ENCODE data around the gene JUN. TPM values are rescaled to one million over a fixed set of nuclear protein-coding genes. Genes with fewer than 3 reads are reported as not detected.

JUN gene
- total RNA-seq, 1 experiment from 2014 or later: 24.9 TPM

DNA sequence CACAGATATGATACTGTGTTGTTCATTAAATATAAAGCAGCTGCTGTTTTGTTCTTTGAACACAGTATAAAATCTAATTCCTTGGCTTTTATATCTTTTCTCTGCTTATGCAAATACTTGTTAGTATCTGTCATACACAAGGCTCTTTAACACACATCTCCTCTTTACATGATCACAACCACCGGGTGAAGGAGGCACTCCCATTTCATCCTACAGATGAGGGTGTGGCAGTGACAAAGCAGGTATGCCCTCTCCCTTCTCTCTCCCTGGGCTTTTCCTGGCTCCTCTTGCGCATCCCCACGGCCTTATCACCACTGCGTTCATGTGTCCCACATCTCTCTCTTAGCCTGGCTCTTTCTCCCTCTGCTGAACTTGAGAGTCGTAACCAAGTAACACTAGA lies 38.2 kb downstream of the JUN start:
- Histone ChIP-seq H3K36me3 (ENCODE audit: insufficient read depth, low read length, poor library complexity, severe bottlenecking) (no peaks in the 10 kb centered on the region), H3K4me1 (ENCODE audit: insufficient read depth, low read length, poor library complexity, severe bottlenecking) (peaks cover 19% of the 10 kb centered on the region), H3K27ac (ENCODE audit: low read depth, low read length, poor library complexity, severe bottlenecking) (no peak overlapping the region), H3K9me3 (ENCODE audit: low read depth, low read length, poor library complexity, severe bottlenecking) (no peaks in the 10 kb centered on the region), H3K4me3 (ENCODE audit: low read depth, low read length, poor library complexity, severe bottlenecking) (no peak overlapping the region), H3K27me3 (replicated peaks; ENCODE audit: insufficient read depth, low read depth, low read length, poor library complexity) (no peaks in the 10 kb centered on the region)
- intact Hi-C loops (cut with micrococcal nuclease; ENCODE audit: unreplicated experiment): no loop called here
- TF ChIP-seq EZH2 (IDR thresholded peaks at IDR 0.05; ENCODE audit: borderline replicate concordance, low read depth, low read length, poor library complexity, severe bottlenecking): no peak
- TF ChIP-seq, protein P1, sequence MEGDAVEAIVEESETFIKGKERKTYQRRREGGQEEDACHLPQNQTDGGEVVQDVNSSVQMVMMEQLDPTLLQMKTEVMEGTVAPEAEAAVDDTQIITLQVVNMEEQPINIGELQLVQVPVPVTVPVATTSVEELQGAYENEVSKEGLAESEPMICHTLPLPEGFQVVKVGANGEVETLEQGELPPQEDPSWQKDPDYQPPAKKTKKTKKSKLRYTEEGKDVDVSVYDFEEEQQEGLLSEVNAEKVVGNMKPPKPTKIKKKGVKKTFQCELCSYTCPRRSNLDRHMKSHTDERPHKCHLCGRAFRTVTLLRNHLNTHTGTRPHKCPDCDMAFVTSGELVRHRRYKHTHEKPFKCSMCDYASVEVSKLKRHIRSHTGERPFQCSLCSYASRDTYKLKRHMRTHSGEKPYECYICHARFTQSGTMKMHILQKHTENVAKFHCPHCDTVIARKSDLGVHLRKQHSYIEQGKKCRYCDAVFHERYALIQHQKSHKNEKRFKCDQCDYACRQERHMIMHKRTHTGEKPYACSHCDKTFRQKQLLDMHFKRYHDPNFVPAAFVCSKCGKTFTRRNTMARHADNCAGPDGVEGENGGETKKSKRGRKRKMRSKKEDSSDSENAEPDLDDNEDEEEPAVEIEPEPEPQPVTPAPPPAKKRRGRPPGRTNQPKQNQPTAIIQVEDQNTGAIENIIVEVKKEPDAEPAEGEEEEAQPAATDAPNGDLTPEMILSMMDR (conservative IDR thresholded peaks at IDR 0.05; ENCODE audit: low read depth, low read length): no peak
- CTCF ChIA-PET: no interaction called here
- POLR2A ChIA-PET (ENCODE audit: low non-redundant PET): no interaction called here
- BruUV-seq (replicated peaks): no TSS peak
- DNase-seq (ENCODE audit: low spot score): no peak

DNA sequence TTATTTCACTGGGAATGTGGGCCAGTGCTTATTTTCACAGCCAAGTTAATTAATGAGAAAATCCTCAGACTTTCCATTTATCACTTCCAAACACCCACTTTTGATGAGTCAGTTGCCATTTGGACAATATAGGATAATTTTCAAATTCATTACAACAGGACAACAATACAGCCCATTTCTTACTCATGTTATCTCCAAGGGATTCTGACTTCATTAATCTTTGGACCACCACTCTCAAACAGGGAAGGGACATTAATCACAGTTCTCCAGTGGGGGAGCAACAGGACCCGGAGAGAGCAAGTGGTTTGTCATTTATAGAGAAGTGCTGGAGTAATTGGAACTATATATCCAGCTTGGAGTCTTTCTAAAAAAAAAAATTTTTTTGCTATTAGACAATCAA lies 38.7 kb downstream of the JUN start:
- ChIA-PET CTCF (no interaction called here), POLR2A (ENCODE audit: low non-redundant PET) (no interaction called here)
- intact Hi-C loops (cut with micrococcal nuclease; ENCODE audit: unreplicated experiment): no loop called here
- Histone ChIP-seq H3K4me1 (ENCODE audit: insufficient read depth, low read length, poor library complexity, severe bottlenecking) (peaks cover 19% of the 10 kb centered on the region), H3K4me3 (ENCODE audit: low read depth, low read length, poor library complexity, severe bottlenecking) (no peak overlapping the region), H3K27me3 (replicated peaks; ENCODE audit: insufficient read depth, low read depth, low read length, poor library complexity) (no peaks in the 10 kb centered on the region), H3K27ac (ENCODE audit: low read depth, low read length, poor library complexity, severe bottlenecking) (no peak overlapping the region), H3K36me3 (ENCODE audit: insufficient read depth, low read length, poor library complexity, severe bottlenecking) (no peaks in the 10 kb centered on the region), H3K9me3 (ENCODE audit: low read depth, low read length, poor library complexity, severe bottlenecking) (no peaks in the 10 kb centered on the region)
- no peak for DNase-seq (ENCODE audit: low spot score)
- TF ChIP-seq, protein P1 (conservative IDR thresholded peaks at IDR 0.05; ENCODE audit: low read depth, low read length): no peak
- TF ChIP-seq EZH2 (IDR thresholded peaks at IDR 0.05; ENCODE audit: borderline replicate concordance, low read depth, low read length, poor library complexity, severe bottlenecking): no peak
- no TSS peak for BruUV-seq (replicated peaks)

- POLR2A ChIA-PET (ENCODE audit: low non-redundant PET): no interaction called here
- Histone ChIP-seq H3K4me3 (ENCODE audit: low read depth, low read length, poor library complexity, severe bottlenecking) (no peak overlapping the region), H3K36me3 (ENCODE audit: insufficient read depth, low read length, poor library complexity, severe bottlenecking) (no peaks in the 10 kb centered on the region), H3K4me1 (ENCODE audit: insufficient read depth, low read length, poor library complexity, severe bottlenecking) (peaks cover 4% of the 10 kb centered on the region), H3K9me3 (ENCODE audit: low read depth, low read length, poor library complexity, severe bottlenecking) (no peaks in the 10 kb centered on the region), H3K27me3 (replicated peaks; ENCODE audit: insufficient read depth, low read depth, low read length, poor library complexity) (no peaks in the 10 kb centered on the region), H3K27ac (ENCODE audit: low read depth, low read length, poor library complexity, severe bottlenecking) (no peak overlapping the region)
- intact Hi-C loops (cut with micrococcal nuclease; ENCODE audit: unreplicated experiment): loop anchor here (5.0 kb wide), 1 partner anchor 1015 kb away; no protein-coding TSS in a partner anchor
- CTCF ChIA-PET: interaction anchor here (1.5 kb wide), 1 partner anchor 957 kb away, joined by 6 read pairs; no protein-coding TSS in a partner anchor
- DNase-seq (ENCODE audit: low spot score): peak; percentile 73
- BruUV-seq (replicated peaks): no TSS peak
- TF ChIP-seq EZH2 (IDR thresholded peaks at IDR 0.05; ENCODE audit: borderline replicate concordance, low read depth, low read length, poor library complexity, severe bottlenecking): no peak
- TF ChIP-seq, protein P1 (conservative IDR thresholded peaks at IDR 0.05; ENCODE audit: low read depth, low read length): no peak
Observed at GRCh38 chr1:58741678-58742553, 41.9 kb downstream of the JUN start.
